Measurements from ENCODE around the gene PDLIM1.

The PDLIM1 gene

GRCh38 chr10:95314192-95314918, 23.6 kb upstream of the PDLIM1 start:
- no peak for DNase-seq

GRCh38 chr10:95312986-95313495, 22.2 kb upstream of the PDLIM1 start:
- DNase-seq: no peak

- DNase-seq: no peak
Measured at GRCh38 chr10:95312257-95312656, 21.5 kb upstream of the PDLIM1 start.

- no peak for DNase-seq
Measured at GRCh38 chr10:95309958-95310357, 19.2 kb upstream of the PDLIM1 start.

- DNase-seq: no peak
Measured at GRCh38 chr10:95308389-95309302, 17.8 kb upstream of the PDLIM1 start.

GRCh38 chr10:95306851-95307250, 16.0 kb upstream of the PDLIM1 start:
- DNase-seq: no peak

- no peak for DNase-seq
Measured at GRCh38 chr10:95306318-95306650, 15.5 kb upstream of the PDLIM1 start.

- DNase-seq: no peak
Measured at GRCh38 chr10:95305606-95306317, 15.0 kb upstream of the PDLIM1 start.

- DNase-seq: no peak
Measured at GRCh38 chr10:95304976-95305375, 14.2 kb upstream of the PDLIM1 start.

GRCh38 chr10:95304463-95304862, 13.7 kb upstream of the PDLIM1 start:
- DNase-seq: no peak

GRCh38 chr10:95303950-95304349, 13.1 kb upstream of the PDLIM1 start:
- DNase-seq: no peak

GRCh38 chr10:95303535-95303934, 12.7 kb upstream of the PDLIM1 start:
- no peak for DNase-seq

GRCh38 chr10:95300022-95300539, 9.3 kb upstream of the PDLIM1 start:
- DNase-seq: no peak

- no peak for DNase-seq
Measured at GRCh38 chr10:95297402-95297801, 6.6 kb upstream of the PDLIM1 start.

GRCh38 chr10:95296764-95297163, 6.0 kb upstream of the PDLIM1 start:
- DNase-seq: no peak

- DNase-seq: no peak
Measured at GRCh38 chr10:95295031-95295755, 4.4 kb upstream of the PDLIM1 start.

- DNase-seq: no peak
Measured at GRCh38 chr10:95293631-95294030, 2.8 kb upstream of the PDLIM1 start.

- no peak for DNase-seq
Measured at GRCh38 chr10:95291365-95292039, 699 bp upstream of the PDLIM1 start.

GRCh38 chr10:95289921-95290421, 832 bp downstream of the PDLIM1 start:
- no peak for DNase-seq

GRCh38 chr10:95289003-95289920, 1.5 kb downstream of the PDLIM1 start:
- DNase-seq: peak; percentile 17

GRCh38 chr10:95288303-95288702, 2.5 kb downstream of the PDLIM1 start:
- no peak for DNase-seq

Measured in NCI-H2081 treated with DMSO at 0.1 percent for 48 hours (cell line).